HG03064 (cell line): ENCODE measurements around the gene ACTBL2.
"Not testable (repeated sequence)": the region's sequence is repeated elsewhere in the genome, so short reads cannot be mapped to it uniquely, and the experiment has no call there.

ENCODE experiments used
- ATAC-seq: cut with Tn5 transposase; IDR thresholded peaks from one replicate; pipeline ENCODE4 v1.9.1; 2021; ENCODE audit warnings: low read depth; ENCODE audit not compliant: unreplicated experiment

Gene ACTBL2

DNA sequence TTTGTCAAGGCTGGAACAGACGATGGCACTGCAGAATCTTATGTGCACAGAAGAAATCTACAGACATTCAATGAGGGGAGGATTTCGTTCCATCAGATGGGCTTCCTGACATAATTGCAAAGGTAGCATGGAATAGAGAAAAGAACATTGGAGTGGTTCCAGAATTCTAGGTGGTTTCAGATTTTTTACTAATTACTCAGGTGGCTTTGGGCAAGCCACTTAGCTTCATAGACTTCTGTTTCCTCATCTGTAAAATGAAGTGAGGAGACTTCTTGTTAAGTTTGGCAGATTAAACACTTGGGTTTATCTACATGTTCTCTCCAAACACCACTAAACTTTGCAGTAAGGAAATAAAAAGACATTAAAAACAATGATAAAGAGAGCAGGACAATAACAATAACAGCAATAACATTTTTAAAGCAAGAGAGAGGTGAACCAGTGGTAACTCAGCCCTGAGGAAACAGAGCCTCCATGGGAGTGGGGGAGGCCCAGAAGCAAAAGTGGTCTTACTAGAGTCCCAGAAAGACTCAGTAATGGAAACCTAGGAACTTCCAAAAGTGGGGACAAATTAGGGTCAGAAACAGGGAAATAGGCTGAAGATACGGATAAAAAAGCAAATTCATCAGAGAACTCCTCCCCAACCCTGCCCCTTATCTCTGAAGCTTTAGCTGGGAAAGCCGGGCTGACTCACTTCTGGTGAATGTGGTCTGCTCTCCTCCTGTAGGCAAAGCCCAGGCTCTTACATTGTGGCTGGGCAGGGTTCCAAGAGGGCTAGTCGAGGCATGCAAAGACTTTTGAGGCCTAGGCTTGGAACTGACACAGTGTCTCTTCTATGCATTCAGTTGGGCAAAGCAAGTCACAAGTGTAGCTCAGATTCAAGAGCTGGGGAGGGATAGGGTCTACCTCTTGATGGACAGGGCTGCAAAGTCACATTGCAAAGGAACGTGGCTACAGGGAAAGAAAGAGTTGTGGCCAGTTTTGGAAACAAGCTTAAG is 11.8 kb upstream of the ACTBL2 start:
- peak; percentile 54 for ATAC-seq

DNA sequence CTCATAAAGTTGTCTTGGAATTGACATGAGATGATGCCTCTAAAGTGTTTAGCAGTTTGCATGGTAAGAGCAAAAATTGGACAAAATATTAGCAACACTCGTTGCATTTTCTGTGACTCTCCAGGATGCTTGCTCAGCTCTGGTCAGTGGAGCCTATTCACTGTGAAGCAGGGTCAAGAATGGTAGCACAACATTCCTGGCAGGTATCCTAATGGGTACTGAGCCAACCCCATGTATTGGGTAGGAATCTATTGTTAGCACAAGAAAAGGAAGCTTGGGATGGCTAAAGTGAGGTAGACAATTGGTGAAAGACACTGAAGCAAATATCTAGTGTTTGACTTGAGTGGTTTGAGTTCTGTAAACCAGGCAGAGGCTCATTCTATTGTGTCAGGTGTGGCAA is 10.4 kb upstream of the ACTBL2 start:
- ATAC-seq, result no peak

DNA sequence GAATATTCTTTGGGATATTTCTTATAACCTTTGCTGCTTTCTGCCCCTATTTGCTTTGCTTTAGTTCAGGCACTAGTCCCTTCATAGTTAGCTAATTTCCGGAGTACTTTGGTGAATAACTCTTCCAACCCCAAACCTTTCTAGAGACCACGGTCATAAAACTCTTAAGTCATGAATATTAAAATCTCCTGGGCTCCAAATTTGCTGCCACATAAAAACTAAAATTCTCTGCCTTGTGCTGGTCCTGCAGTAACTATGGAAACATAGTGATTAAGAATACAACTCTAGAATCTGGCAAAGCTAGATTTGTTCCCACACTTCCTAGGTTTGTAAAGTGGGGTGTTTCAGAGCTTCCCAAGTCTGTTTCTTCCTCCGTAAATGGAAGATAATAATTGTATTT is 10.0 kb upstream of the ACTBL2 start:
- no peak for ATAC-seq

DNA sequence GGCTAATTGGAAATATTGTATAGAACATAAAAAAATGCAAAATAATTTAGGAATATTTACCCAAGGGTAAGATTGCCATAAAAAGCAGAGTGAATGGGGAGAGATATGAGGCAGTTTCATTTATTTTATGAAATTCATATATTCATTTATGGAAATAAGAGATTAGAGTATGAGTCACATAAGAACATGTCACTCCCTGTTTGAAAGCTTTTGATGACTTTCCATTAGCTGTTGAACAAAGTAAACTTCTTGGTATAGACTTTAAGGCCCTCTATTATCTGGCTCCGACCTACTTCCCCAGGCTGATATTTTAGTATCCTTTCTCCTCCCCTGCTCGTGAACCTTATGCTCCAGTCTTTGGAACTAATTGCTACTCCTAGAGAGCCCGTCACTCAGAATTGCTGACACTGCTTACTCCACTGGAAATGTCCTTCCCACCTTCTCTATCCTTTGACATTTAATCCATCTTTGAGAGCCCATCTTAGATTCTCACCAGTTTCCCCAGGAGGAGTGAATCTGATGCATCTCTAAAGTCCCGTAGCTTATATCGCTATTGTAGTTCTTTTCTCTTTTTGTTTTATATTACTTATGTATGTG is 8.9 kb upstream of the ACTBL2 start:
- no peak for ATAC-seq

DNA sequence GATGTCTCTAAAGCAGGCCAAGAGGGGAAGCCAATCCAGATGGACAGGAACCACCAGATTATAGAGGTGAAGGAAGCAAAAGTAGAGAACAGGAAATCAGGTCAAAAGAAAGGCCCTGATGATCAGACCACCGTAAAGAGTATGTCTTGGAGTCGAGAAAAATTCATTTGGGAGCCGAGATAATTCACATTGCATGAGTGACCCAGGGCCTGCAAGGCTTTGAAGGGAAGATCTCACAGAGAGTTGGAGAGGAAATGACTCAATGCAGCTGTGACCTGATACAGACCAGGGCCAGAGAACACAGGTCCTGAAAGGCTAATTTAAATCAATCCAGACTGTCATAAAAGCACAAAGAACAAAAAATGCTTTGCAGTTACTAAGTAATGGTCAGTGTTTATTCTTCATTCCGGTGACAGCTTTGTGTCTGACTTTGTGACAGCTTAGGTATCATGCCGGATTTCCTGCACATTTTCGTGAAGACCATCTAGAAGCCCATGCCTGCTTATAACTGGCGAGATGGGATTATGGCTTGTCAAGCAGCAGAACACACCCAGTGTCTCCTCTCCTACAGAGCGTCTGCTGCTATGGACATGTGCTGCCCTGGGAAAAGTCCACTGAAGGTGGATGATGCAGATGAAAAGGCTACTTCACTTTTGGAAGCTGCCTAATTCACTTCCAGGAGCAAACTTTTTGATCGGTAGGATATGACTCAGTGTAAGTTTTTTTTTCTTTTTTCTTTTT is 5.8 kb upstream of the ACTBL2 start:
- no peak for ATAC-seq

DNA sequence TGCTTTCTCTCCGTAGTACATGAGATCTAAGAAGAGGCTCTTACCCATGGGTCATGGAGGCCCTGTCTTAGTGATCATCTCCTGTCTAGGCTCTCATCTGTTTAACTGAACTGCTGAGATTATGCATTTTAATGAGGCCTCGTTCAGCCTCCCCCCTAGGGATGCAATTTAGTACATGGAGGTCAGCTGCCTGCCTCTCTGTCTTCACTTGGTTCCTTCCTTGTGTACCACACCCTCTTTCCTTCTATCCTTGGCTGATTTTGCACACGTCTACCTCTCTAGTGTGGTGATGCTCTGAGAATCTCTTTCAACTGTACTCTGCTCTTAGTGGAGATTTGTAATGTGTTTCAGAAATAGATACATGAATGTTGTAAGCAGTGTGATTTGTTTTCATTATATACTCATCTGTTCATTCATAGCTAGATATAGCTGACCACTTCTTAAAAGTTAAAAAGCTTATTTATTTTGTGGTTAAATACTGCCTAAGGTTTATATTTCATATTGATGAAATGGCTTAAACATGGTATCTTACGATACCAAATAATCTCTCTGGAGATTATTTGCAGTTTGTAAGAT is 3.5 kb upstream of the ACTBL2 start:
- no peak for ATAC-seq

DNA sequence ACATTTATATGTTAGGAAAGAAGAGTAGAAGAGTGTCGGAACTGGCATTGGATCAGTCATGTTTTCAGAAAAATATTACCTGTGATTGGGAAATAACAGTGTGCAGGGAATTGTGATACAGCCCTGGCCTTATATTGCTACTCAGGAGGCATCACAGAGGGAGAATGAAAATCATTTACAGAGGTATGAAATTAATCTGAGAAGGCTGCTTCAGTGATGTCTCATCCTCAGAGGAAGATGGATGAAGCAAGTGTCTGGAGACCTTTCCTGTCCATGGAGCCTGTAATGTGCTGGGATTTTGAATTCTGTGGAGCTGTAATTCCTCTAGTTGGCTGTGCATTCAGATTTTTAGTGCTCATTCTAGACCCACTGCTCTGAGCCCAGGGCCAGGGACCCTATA is 3.8 kb downstream of the ACTBL2 start:
- ATAC-seq, result no peak

DNA sequence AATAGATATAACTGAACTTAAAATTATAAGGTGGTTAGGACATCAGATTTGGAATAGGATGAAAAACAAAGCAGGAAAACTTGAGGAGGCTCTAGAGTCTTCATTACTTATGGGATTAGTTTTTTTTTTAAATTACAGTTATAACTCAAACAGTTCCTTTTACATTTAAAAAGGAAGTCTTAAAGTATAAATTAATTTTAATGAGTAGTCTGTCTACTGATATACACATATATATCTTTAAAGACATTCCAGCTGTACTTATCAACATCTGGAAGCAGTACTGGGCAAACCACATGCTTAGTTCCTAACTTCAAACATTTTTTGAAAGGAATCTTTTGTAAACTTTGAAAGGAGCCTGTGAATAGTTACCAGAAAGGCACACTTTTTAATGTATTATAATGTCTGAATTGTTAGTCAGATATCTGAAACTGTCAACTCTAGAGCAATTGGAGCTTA is 6.0 kb downstream of the ACTBL2 start:
- ATAC-seq, result no peak

DNA sequence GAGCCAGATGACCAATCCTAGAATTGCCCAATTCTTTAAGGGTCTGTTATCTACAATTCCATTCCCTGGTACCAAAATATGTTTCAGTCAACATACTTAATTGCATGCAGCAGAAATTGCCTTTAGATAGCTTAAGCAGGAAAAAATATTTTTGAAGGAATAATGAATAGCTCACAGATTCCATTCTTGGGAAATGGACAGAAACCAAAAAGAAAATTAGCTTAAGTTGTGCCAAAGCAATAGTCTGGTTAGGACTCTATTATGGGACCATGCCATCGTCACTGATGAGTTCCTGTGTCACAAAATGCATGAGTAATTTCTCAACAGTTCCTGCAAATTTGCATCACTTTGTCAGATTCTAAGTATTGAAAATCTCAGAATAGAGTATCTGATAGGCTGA is 12.3 kb downstream of the ACTBL2 start:
- ATAC-seq, result no peak

DNA sequence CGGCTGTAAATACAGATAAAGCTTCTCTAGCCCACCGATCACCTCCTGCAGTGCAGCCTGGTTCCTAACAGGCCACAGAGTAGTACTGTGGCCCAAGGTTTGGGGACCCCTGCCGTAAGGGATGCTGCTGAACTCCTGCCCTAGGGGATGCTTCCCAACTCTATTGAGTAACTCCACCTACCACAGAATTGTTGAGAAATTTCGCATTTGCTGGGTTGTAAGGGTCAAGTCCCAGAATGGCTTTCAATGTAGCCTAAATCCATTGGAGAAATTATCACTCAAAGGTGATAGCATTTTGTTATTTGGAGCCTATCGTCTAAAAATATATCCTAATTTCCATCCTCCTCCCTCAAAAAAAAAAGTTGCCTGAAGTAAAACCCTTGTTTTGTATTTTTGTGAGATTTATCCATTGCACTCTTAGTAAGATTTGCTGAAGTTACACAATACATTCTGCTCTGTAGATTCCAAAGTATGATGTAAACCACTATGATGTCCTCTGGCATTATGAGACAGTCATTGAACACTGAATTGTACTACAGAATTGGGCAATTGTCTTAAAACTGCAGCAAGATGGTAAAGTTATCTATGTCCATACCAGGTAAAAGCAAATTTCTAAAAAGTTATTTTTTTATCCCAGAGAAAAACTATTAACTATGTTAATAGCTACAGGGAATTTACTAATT is 14.0 kb downstream of the ACTBL2 start:
- ATAC-seq, result no peak

DNA sequence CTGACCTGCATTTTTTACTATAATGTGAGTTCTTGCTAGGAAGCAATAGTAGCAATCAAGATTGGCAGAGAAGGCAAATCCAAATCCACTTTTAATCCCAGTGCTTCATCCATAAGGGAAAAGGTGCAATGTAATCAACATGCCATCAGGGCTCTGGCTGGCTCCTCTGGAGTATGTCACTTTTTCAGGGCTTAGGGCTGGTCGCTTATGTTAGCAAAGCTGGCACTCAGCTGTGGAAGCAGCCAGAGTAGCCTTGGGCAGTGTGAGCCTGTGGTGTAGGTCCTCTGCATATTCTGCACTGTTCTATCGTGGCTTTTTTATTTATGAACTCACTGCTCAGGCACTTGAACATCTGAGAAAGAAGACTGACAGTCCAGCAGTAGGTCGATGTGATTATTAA is 16.1 kb downstream of the ACTBL2 start:
- no peak for ATAC-seq

DNA sequence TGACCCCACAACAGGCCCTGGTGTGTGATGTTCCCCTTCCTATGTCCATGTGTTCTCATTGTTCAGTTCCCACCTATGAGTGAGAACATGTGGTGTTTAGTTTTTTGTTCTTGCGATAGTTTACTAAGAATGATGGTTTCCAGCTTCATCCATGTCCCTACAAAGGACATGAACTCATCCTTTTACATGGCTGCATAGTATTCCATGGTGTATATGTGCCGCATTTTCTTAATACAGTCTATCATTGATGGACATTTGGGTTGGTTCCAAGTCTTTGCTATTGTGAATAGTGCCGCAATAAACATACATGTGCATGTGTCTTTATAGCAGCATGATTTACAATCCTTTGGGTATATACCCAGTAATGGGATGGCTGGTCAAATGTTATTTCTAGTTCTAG is 22.6 kb downstream of the ACTBL2 start:
- not testable (repeated sequence) for ATAC-seq

DNA sequence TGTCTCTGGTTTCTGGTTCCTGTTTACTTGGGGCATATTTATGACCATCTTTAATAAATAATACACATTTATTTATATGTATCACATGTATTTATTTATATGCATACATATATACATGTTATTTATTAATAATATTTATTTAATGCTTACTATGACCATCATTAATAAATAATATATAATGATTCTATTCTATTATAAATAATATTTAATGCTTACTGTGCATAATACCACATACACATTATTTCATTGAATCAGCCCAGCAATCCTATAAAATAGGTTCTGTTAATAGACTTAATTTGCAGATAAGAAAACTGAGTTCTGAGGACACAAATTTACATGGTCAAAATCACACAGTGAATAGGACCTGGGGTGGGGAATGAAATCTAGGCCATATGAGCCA is 24.2 kb downstream of the ACTBL2 start:
- no peak for ATAC-seq

DNA sequence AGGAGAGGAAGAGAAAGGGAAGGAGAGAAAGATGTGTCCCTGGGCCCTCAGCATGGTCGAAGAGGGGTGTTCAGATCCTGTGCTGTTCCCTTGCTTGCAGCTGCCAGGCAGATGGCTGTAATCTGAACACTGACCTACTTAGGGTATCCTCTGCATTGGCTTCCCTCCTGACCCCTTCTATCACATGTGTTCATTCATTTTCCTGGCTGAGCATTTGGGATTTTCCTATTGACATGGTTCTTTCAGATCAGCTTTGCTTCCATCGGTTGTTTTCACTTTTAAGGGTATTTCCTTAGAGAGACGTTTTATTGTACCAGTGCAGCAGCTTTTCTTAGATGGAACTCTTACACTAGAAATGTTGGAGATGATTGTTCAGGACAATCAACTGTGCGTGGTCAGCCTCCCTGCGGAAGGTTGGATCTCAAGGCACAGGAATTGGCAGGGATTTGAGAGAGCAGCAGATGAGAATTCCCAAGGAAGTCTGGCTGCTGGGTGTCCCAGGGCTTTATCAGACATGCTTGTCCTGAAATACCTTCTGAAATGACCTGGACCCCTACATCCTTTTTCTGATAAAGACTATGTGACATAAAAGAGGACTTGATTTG is 26.0 kb downstream of the ACTBL2 start:
- ATAC-seq, result no peak

DNA sequence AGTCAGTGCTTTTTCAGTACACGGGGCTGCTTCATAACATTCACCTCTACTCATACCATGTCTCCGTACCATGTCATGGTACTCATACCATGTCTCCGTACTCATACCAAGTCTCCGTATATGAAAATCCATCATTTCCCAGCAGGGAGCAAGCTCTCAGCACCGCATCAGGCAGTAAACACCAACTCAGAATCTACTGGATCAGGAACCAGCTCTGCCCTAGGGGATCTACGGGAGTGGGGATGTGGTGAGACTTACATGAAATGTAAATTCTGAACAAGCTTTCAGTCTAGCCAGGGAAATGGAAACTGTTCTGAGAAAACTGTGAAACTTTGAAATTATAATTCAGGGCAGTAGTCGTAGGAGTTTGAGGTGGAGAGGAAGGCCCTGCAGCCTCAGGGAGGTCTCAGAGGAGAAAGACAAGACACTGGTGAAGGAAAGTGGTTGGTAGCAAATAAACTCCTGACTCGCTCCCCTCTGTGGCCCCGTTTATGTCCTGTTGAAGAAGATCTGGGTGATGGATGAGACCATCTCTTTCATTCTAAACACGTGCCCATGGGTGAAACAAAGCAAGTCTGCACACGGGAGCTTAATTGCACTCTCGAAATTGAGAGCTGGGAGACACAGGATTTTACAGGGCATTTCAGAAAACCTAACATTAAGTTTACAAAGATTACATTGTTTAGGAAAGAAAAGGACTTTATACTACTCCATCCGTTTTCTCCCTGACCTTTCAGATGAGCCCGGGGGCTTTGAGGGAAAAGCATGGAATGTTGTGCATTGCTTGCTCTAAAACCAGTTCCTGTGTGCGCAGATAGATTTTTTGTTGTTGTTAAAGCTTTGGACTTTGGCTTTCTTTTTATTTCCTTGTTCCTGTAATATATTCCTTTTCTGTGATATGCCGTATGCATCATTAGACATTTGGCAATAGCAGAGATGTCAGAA is 26.8 kb downstream of the ACTBL2 start:
- no peak for ATAC-seq

DNA sequence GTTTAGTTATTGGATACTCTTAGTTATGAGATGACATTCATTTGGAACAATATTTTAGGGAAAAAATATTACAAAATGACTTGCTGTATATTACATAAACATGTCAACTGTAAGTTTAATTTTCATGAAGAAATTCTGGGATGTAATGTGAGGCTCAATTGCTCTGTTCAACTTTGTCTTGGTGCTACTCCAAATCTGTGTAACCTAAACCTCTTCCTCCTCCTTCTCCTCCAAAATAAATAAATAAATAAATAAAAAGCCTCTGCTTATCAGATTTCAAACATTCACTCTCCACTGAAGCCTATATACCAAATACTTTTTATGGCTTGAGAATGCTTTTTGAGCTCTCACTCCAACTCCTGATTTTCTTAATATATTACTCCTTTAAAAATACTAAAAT is 27.7 kb downstream of the ACTBL2 start:
- no peak for ATAC-seq

DNA sequence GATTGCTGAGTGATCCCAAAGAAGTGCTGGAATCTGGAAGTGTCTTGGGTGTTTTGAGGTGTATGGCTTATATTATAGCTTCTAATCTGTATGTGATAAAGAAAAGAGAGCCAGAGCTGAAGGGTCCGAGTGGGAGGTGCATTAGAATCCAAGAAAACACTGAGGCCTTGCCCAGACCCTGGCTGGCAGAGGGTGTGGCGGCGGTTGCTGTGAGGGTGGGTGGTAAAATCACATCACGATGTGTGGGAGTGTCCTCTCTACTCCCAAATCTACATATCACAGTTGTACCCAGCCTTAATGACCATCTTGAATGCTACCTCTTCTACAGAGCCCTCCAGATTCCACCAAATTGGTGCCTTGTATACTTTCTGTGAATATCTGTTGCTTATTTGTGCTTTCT is 28.9 kb downstream of the ACTBL2 start:
- no peak for ATAC-seq

DNA sequence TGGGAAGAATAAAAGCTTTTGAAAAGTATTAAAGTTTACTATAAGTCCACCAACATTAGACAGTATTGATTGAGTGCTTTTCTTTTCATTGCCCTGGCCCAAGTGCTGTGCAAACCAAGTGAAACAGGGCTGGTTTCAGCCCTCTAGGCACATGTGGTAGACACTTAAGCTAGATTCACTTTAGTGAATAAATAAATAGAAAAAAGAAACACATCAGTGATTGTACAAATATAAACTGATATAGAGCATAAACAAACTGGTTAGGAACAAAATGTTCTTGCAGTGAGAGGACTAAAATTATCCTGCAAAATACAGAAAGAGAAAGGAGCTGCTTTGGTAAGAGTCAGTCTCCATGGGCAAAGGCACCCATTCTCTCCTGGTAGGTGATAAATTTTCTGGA is 29.7 kb downstream of the ACTBL2 start:
- no peak for ATAC-seq
